ENCODE results near the gene ELANE. TPM values are rescaled to one million over a fixed set of nuclear protein-coding genes. Genes with fewer than 3 reads are reported as not detected.

Gene ELANE
- total RNA-seq, 4 donors from 2014 or later: 0.72 to 7.7 (median 1.0) TPM; not detected in 1

- TF ChIP-seq CTCF (IDR thresholded peaks at IDR 0.05): no peak
- DNase-seq (ENCODE audit: low spot score) (no peak), ATAC-seq (ENCODE audit: low FRiP score) (no peak)
Measured at GRCh38 chr19:805600-806550, 46.2 kb upstream of the ELANE start.

DNA sequence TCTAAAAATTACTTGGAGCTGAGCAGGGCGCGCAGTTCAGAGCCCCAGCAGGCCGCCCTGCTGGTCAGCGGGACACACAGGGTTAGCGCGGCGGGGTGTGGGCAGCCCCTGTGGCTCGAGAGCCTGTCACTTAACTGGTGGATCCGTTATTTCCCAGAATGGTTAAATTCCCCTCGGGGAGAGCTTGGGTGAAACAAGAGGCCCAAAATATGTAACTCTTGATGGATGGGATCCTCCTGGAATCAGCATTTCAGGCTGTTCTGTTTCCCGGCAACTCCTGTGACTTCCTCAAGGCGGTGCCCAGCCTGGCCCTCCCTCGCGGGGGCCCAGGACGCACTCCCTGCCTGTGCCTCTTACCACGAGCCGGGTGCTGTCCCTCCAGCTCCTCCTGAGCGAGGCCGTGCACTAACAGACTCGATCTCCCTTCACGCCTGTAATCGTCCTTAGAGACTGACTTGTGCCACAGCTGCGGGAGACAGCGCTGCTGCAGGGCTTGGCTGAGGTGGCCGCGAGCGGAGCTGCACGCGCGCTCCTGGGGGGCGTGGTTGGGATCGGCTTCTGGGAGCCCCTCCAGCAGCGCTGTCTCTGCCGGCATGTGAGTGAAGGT lies 45.2 kb upstream of the ELANE start:
- no peak for ATAC-seq (ENCODE audit: low FRiP score)
- no peak for TF ChIP-seq CTCF (IDR thresholded peaks at IDR 0.05)
- no peak for DNase-seq (ENCODE audit: low spot score)

DNA sequence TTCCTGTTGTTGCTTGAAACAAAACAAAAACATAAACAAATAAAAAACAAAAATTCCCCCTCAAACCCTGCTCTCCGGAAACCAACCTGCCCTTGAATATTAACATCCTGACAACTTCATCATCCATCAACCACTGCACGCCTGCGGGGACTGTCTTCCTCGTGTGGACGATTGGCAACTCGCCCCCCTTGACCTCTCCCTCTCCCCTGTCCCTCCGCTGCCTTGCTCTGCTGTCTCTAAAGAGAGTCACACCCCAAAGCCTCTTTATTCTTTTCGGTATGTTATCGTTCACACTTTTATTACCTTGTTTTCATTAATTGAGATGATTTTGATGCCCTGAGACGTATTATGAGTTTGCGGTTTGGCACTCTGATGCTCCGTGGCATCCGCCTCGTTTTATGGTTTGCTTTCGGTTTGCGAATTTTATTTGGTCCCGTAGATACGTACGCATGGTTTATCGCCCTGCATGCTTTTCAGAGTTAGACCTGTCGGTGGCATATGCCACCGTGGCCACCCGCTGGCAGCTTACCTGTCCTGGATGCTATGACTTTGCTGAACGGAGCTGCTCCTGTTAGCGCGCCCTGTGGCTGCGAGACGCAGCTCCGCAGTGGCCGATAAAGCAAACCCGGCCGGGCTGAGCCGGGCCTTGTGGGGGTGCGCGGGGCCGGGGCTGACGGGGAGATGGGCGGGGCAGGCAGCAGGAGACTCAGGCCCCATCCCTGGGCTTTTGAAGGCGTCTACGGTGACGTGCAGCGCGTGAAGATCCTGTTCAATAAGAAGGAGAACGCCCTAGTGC lies 44.3 kb upstream of the ELANE start:
- TF ChIP-seq CTCF (IDR thresholded peaks at IDR 0.05): no peak
- ATAC-seq (ENCODE audit: low FRiP score) (no peak), DNase-seq (ENCODE audit: low spot score) (no peak)

DNA sequence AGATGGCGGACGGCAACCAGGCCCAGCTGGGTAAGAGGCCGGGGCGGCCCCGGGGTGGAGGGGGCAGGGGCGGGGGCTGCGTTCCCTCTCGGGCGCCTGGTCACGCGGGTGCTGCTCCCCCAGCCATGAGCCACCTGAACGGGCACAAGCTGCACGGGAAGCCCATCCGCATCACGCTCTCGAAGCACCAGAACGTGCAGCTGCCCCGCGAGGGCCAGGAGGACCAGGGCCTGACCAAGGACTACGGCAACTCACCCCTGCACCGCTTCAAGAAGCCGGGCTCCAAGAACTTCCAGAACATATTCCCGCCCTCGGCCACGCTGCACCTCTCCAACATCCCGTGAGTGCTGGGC lies 43.7 kb upstream of the ELANE start:
- TF ChIP-seq CTCF (IDR thresholded peaks at IDR 0.05): no peak
- no peak for ATAC-seq (ENCODE audit: low FRiP score)
- no peak for DNase-seq (ENCODE audit: low spot score)

GRCh38 chr19:810077-810855 lies 41.8 kb upstream of the ELANE start:
- no peak for TF ChIP-seq CTCF (IDR thresholded peaks at IDR 0.05)
- ATAC-seq (ENCODE audit: low FRiP score): no peak
- DNase-seq (ENCODE audit: low spot score): no peak

DNA sequence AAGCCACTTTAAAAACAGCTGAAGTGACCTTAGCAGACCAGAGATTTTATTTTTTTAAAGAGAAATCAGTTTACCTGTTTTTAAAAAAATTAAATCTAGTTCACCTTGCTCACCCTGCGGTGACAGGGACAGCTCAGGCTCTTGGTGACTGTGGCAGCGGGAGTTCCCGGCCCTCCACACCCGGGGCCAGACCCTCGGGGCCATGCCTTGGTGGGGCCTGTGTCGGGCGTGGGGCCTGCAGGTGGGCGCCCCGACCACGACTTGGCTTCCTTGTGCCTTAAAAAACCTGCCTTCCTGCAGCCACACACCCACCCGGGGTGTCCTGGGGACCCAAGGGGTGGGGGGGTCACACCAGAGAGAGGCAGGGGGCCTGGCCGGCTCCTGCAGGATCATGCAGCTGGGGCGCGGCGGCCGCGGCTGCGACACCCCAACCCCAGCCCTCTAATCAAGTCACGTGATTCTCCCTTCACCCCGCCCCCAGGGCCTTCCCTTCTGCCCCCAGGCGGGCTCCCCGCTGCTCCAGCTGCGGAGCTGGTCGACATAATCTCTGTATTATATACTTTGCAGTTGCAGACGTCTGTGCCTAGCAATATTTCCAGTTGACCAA lies 41.1 kb upstream of the ELANE start:
- no peak for TF ChIP-seq CTCF (IDR thresholded peaks at IDR 0.05)
- no peak for ATAC-seq (ENCODE audit: low FRiP score)
- DNase-seq (ENCODE audit: low spot score): no peak
